Endothelial cell (in vitro differentiated cells): ENCODE measurements around the gene GNGT2. TPM values are rescaled to one million over a fixed set of nuclear protein-coding genes. Genes with fewer than 3 reads are reported as not detected.
A peak's percentile ranks its signal among the peaks of the same experiment; 100 is the strongest.
"Not testable (repeated sequence)": the region's sequence is repeated elsewhere in the genome, so short reads cannot be mapped to it uniquely, and the experiment has no call there.

Source experiments
- DNase-seq: peaks from one replicate; pipeline ENCODE4 v3.0.0; 2021; ENCODE audit warnings: low spot score
- H3K27ac Mint-ChIP-seq: one replicate; pipeline ENCODE4 v1.8.0; 2021; ENCODE audit warnings: mixed read lengths, inconsistent platforms; ENCODE audit not compliant: unreplicated experiment
- H3K27me3 Mint-ChIP-seq: one replicate; pipeline ENCODE4 v1.8.0; 2021; ENCODE audit warnings: mild to moderate bottlenecking, moderate library complexity, mixed read lengths, inconsistent platforms; ENCODE audit not compliant: unreplicated experiment
- H3K36me3 Mint-ChIP-seq: one replicate; pipeline ENCODE4 v1.8.0; 2021; ENCODE audit warnings: mild to moderate bottlenecking, low read depth, mixed read lengths, inconsistent platforms; ENCODE audit not compliant: unreplicated experiment
- H3K4me1 Mint-ChIP-seq: one replicate; pipeline ENCODE4 v1.8.0; 2021; ENCODE audit warnings: mild to moderate bottlenecking, mixed read lengths, inconsistent platforms; ENCODE audit not compliant: unreplicated experiment
- H3K4me3 Mint-ChIP-seq: one replicate; pipeline ENCODE4 v1.8.0; 2021; ENCODE audit warnings: mild to moderate bottlenecking, mixed read lengths, inconsistent platforms; ENCODE audit not compliant: unreplicated experiment
- H3K9me3 Mint-ChIP-seq: one replicate; pipeline ENCODE4 v1.8.0; 2021; ENCODE audit warnings: mixed read lengths, inconsistent platforms; ENCODE audit not compliant: unreplicated experiment
- total RNA-seq: library from RNA; stranded (reverse); fragmentation: NEBNext Ultra II Directional; extraction: Animal tissue kit (Norgen Biotek cat#: 25700); gene quantifications from one replicate; pipeline ENCODE4 v1.2.1, GENCODE V29; 2021; ENCODE audit not compliant: unreplicated experiment
- TF ChIP-seq, protein P1 (sequence below): fragments of 200-600 bp; sonication (generic); IDR thresholded peaks from one replicate; pipeline ENCODE4 v1.5.0; 2021; ENCODE audit warnings: antibody characterized with exemption; ENCODE audit not compliant: unreplicated experiment

The GNGT2 gene
- total RNA-seq, 1 donor from 2014 or later, result 2.1 TPM

DNA sequence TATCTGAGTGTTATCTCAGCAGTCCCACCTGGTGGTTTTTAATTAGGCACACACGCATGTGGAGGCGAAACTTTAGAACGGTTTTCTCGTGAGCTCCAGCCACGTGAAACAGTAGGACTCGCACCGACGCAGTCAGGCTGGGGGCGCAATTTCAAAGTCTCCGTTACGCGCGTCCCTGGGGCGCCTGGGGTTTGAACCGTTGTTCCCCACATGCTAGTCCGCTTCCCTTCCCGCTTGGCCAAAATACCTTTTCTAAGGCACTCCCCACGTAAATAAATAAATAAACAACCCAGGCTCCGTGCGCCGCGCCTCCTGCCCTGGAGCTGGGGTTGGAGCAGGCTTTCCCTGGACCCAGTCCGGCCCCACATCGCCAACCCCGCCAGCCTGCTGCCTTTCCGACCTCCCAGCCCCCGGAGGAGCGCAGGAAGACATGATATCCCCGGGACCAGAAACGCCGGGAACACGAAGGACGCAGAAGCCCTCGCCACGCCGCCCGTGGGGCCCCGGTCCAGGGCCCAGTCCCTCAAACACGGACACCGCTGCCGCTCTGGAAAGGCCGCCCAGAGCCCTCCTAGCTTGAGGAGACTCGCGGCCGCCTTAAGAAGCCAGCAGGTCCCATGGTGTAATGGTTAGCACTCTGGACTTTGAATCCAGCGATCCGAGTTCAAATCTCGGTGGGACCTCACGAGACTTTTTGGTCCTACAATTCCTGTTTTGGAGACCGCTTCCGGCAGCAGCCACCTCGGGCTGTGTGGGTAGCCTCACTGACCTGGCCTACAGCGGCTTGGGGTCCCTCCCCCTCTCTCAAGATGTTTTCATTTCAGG, 18.2 kb downstream of the GNGT2 start:
- Mint-ChIP-seq H3K27me3 (peaks cover 15% of the 10 kb centered on the region), H3K36me3 (peaks cover 9% of the 10 kb centered on the region), H3K4me1 (peaks cover 16% of the 10 kb centered on the region), H3K4me3 (peak overlapping the region; percentile 99), H3K27ac (peak overlapping the region; percentile 99), H3K9me3 (no peaks in the 10 kb centered on the region)
- DNase-seq, result peak; percentile 96
- TF ChIP-seq, protein P1, sequence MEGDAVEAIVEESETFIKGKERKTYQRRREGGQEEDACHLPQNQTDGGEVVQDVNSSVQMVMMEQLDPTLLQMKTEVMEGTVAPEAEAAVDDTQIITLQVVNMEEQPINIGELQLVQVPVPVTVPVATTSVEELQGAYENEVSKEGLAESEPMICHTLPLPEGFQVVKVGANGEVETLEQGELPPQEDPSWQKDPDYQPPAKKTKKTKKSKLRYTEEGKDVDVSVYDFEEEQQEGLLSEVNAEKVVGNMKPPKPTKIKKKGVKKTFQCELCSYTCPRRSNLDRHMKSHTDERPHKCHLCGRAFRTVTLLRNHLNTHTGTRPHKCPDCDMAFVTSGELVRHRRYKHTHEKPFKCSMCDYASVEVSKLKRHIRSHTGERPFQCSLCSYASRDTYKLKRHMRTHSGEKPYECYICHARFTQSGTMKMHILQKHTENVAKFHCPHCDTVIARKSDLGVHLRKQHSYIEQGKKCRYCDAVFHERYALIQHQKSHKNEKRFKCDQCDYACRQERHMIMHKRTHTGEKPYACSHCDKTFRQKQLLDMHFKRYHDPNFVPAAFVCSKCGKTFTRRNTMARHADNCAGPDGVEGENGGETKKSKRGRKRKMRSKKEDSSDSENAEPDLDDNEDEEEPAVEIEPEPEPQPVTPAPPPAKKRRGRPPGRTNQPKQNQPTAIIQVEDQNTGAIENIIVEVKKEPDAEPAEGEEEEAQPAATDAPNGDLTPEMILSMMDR, result no peak

- Mint-ChIP-seq H3K4me1 (peaks cover 16% of the 10 kb centered on the region), H3K27ac (peak overlapping the region; percentile 99), H3K36me3 (peaks cover 9% of the 10 kb centered on the region), H3K4me3 (peak overlapping the region; percentile 99), H3K27me3 (peaks cover 15% of the 10 kb centered on the region), H3K9me3 (no peaks in the 10 kb centered on the region)
- TF ChIP-seq, protein P1, result no peak
- DNase-seq, result no peak
Measured at GRCh38 chr17:49191409-49191916, 18.9 kb downstream of the GNGT2 start.

DNA sequence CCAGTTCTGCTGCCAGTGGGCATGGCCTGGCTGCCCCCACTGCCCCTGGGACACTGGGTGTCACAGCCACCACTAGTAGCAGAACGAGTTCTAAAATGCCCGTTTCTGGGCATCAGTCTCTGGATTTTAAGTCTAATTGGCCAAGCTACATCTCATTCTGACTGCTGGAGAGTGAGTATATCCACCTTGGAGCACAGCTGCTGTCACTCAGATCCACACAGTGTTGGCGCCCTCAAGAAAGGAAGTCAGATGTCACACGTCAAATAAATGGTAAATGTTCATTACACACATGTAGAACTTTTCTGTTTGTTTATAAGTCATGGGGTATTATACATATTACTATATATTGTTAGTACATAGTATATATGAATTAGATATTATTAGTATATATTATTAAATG, 19.4 kb downstream of the GNGT2 start:
- Mint-ChIP-seq H3K9me3 (no peaks in the 10 kb centered on the region), H3K4me3 (no peak overlapping the region), H3K4me1 (peaks cover 16% of the 10 kb centered on the region), H3K27ac (no peak overlapping the region), H3K36me3 (peaks cover 13% of the 10 kb centered on the region), H3K27me3 (peaks cover 15% of the 10 kb centered on the region)
- no peak for DNase-seq
- TF ChIP-seq, protein P1, result no peak

GRCh38 chr17:49187301-49187700, 23.1 kb downstream of the GNGT2 start:
- Mint-ChIP-seq H3K4me3 (no peak overlapping the region), H3K4me1 (peaks cover 2% of the 10 kb centered on the region), H3K36me3 (peaks cover 20% of the 10 kb centered on the region), H3K27me3 (peaks cover 5% of the 10 kb centered on the region), H3K9me3 (peaks cover 5% of the 10 kb centered on the region), H3K27ac (no peak overlapping the region)
- DNase-seq, result no peak
- TF ChIP-seq, protein P1, result no peak

DNA sequence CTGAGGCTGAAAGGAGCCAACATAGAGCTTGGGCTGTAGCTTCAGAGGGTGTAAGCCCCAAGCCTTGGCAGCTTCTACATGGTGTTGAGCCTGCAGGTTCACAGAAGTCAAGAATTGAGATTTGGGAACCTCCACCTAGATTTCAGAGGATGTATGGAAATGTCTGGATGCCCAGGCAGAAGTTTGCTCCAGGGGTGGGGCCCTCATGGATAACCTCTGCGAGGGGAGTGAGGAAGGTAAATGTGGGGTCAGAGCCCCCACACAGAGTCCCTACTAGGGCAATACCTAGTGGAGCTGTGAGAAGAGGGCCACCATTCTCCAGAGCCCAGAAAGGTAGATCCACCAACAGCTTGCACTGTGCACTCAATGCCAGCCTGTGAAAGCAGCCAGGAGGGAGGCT, 25.0 kb downstream of the GNGT2 start:
- H3K27ac Mint-ChIP-seq, H3K4me3 Mint-ChIP-seq: not testable (repeated sequence)

DNA sequence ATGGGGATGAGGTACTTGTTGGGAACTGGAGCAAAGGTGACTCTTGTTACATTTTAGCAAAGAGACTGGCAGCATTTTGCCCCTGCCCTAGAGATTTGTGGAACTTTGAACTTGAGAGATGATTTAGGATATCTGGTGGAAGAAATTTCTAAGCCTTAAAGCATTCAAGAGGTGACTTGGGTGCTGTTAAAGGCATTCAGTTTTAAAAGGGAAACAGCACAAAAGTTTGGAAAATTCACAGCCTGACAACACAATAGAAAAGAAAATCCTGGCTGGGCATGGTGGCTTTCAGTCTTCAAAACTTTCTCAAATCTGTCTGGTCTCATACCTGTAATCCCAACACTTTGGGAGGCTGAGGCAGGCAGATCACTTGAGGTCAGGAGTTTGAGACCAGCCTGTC, 25.9 kb downstream of the GNGT2 start:
- not testable (repeated sequence) for H3K27me3 Mint-ChIP-seq, H3K4me1 Mint-ChIP-seq, H3K27ac Mint-ChIP-seq, H3K9me3 Mint-ChIP-seq, DNase-seq
- H3K36me3 Mint-ChIP-seq, result peaks cover 16% of the 10 kb centered on the region
- H3K4me3 Mint-ChIP-seq, result peak overlapping the region; percentile 44

More for the DNA sequence above, 25.0 kb downstream of the GNGT2 start:
- H3K9me3 Mint-ChIP-seq, H3K27me3 Mint-ChIP-seq, DNase-seq, H3K4me1 Mint-ChIP-seq: not testable (repeated sequence)
- peaks cover 16% of the 10 kb centered on the region for H3K36me3 Mint-ChIP-seq
